Mesenchymal stem cell (in vitro differentiated cells and primary cell): Measurements from ENCODE around the gene DOC2B.

Source experiments
- DNase-seq: peaks from one replicate; pipeline ENCODE4 v3.0.0-alpha.2; 2013
- H2AFZ ChIP-seq: one replicate; pipeline ENCODE4 v1.6.1; 2013; ENCODE audit warnings: low read depth, mild to moderate bottlenecking, control low read depth, inconsistent platforms, low read length, moderate library complexity
- H2AK5ac ChIP-seq: 2 replicates; pipeline ENCODE4 v1.6.1; 2013; ENCODE audit warnings: low read length, moderate library complexity, mild to moderate bottlenecking, inconsistent platforms; ENCODE audit not compliant: severe bottlenecking
- H2BK120ac ChIP-seq: one replicate; pipeline ENCODE4 v1.6.1; 2013; ENCODE audit warnings: low read depth, mild to moderate bottlenecking, inconsistent platforms, low read length, moderate library complexity
- H2BK12ac ChIP-seq, 2 experiments: one replicate each; pipeline ENCODE4 v1.6.1; 2013; ENCODE audit warnings: inconsistent platforms in 2 of 2, low read length in 2 of 2, mild to moderate bottlenecking in 2 of 2, moderate library complexity in 2 of 2, control low read depth in 1 of 2
- H2BK15ac ChIP-seq: one replicate; pipeline ENCODE4 v1.6.1; 2013; ENCODE audit warnings: mild to moderate bottlenecking, low read depth, inconsistent platforms; ENCODE audit not compliant: poor library complexity, severe bottlenecking
- H2BK5ac ChIP-seq: 2 replicates; pipeline ENCODE4 v1.6.1; 2013; ENCODE audit warnings: low read depth, mild to moderate bottlenecking, low read length, control low read depth, inconsistent platforms; ENCODE audit not compliant: poor library complexity, severe bottlenecking
- H3K14ac ChIP-seq, 2 experiments: one replicate each; pipeline ENCODE4 v1.6.1; 2013; ENCODE audit warnings: inconsistent platforms in 2 of 2, low read length in 2 of 2, control low read depth in 1 of 2, mild to moderate bottlenecking in 1 of 2, moderate library complexity in 1 of 2
- H3K18ac ChIP-seq, 2 experiments: one replicate each; pipeline ENCODE4 v1.6.1; 2013; ENCODE audit warnings: inconsistent platforms in 2 of 2, low read length in 2 of 2, control low read depth in 1 of 2, low read depth in 1 of 2, mild to moderate bottlenecking in 1 of 2
- H3K23ac ChIP-seq, 2 experiments: one replicate each; pipeline ENCODE4 v1.6.1; 2013; ENCODE audit warnings: inconsistent platforms in 2 of 2, low read length in 2 of 2, mild to moderate bottlenecking in 2 of 2, moderate library complexity in 2 of 2, control low read depth in 1 of 2
- H3K27ac ChIP-seq: 2 replicates; pipeline ENCODE4 v1.5.1; 2013; ENCODE audit warnings: mild to moderate bottlenecking, moderate library complexity, low read length, control low read depth, inconsistent platforms; ENCODE audit not compliant: poor library complexity, severe bottlenecking
- H3K27me3 ChIP-seq, 2 experiments: 2 replicates each; pipeline versions ENCODE4 v1.6.1 to v1.7.0; 2013; ENCODE audit warnings: low read length in 2 of 2, mild to moderate bottlenecking in 2 of 2, moderate library complexity in 2 of 2, control low read depth in 1 of 2, inconsistent platforms in 1 of 2; ENCODE audit not compliant: control insufficient read depth in 1 of 2, insufficient read depth in 1 of 2
- H3K36me3 ChIP-seq, 2 experiments: 2 replicates each; pipeline versions ENCODE4 v1.6.1 to v1.7.0; 2013; ENCODE audit warnings: low read length in 2 of 2, control low read depth in 1 of 2, inconsistent platforms in 1 of 2, low read depth in 1 of 2, mild to moderate bottlenecking in 1 of 2; ENCODE audit not compliant: insufficient read depth in 2 of 2, control insufficient read depth in 1 of 2
- H3K4ac ChIP-seq, 2 experiments: one replicate each; pipeline ENCODE4 v1.6.1; 2013; ENCODE audit warnings: inconsistent platforms in 2 of 2, low read length in 2 of 2, mild to moderate bottlenecking in 2 of 2, moderate library complexity in 2 of 2, control low read depth in 1 of 2, low read depth in 1 of 2
- H3K4me1 ChIP-seq: 2 replicates; pipeline ENCODE4 v1.6.1; 2013; ENCODE audit warnings: low read depth, low read length, control low read depth; ENCODE audit not compliant: control insufficient read depth, insufficient read depth
- H3K4me2 ChIP-seq: 2 replicates; pipeline ENCODE4 v1.6.1; 2013; ENCODE audit warnings: low read length, mild to moderate bottlenecking, inconsistent platforms; ENCODE audit not compliant: poor library complexity, severe bottlenecking
- H3K4me3 ChIP-seq, 2 experiments: 2 replicates each; pipeline versions ENCODE4 v1.5.1 to v1.7.0; 2013; ENCODE audit warnings: low read length in 2 of 2, mild to moderate bottlenecking in 2 of 2, control low read depth in 1 of 2, low read depth in 1 of 2; ENCODE audit not compliant: insufficient read depth in 1 of 2
- H3K79me1 ChIP-seq: replicated peaks from 2 replicates; pipeline ENCODE4 v1.6.1; 2013; ENCODE audit warnings: mild to moderate bottlenecking, control low read depth, low read length, inconsistent platforms; ENCODE audit not compliant: poor library complexity, severe bottlenecking
- H3K9ac ChIP-seq: 2 replicates; pipeline ENCODE4 v1.7.0; 2013; ENCODE audit warnings: mild to moderate bottlenecking, low read length, moderate library complexity
- H3K9me3 ChIP-seq: 2 replicates; pipeline ENCODE4 v1.7.0; 2013; ENCODE audit warnings: mild to moderate bottlenecking, low read length; ENCODE audit not compliant: control insufficient read depth
- H4K8ac ChIP-seq: one replicate; pipeline ENCODE4 v1.6.1; 2013; ENCODE audit warnings: inconsistent platforms, mild to moderate bottlenecking, low read length, moderate library complexity
- H4K91ac ChIP-seq: one replicate; pipeline ENCODE4 v1.6.1; 2013; ENCODE audit warnings: mild to moderate bottlenecking, low read length, inconsistent platforms
- WGBS: methylation state at CpG from one replicate; pipeline ENCODE4 v1.1.7; 2013; ENCODE audit warnings: mixed read lengths; 5-methylcytosine and 5-hydroxymethylcytosine counted together

The DOC2B gene

GRCh38 chr17:160336-160735, 21.1 kb downstream of the DOC2B start:
- Histone ChIP-seq H3K27me3 (peaks cover 10 to 37% of the 10 kb centered on the region in 2 experiments), H3K27ac (no peak overlapping the region), H2BK5ac (no peak overlapping the region), H3K4ac (no peak overlapping the region), H3K36me3 (peaks cover 0 to 2% of the 10 kb centered on the region in 2 experiments), H3K18ac (no peak overlapping the region), H4K91ac (no peak overlapping the region), H2BK12ac (no peak overlapping the region), H2AK5ac (no peak overlapping the region), H3K23ac (no peak overlapping the region), H3K14ac (no peak overlapping the region), H2AFZ (no peak overlapping the region), H3K4me2 (no peak overlapping the region), H3K4me1 (peaks cover 5% of the 10 kb centered on the region), H2BK15ac (no peak overlapping the region), H3K9ac (no peak overlapping the region), H3K9me3 (no peaks in the 10 kb centered on the region), H3K79me1 (no peaks in the 10 kb centered on the region), H2BK120ac (no peak overlapping the region), H4K8ac (no peak overlapping the region), H3K4me3 (no peak overlapping the region)
- 90% methylated on average over 13 of the region's 13 CpGs for WGBS
- DNase-seq = no peak

GRCh38 chr17:159609-160008, 21.8 kb downstream of the DOC2B start:
- Histone ChIP-seq H3K9ac (no peak overlapping the region), H3K9me3 (no peaks in the 10 kb centered on the region), H4K91ac (no peak overlapping the region), H3K4me2 (no peak overlapping the region), H2BK5ac (no peak overlapping the region), H3K23ac (no peak overlapping the region), H2BK120ac (no peak overlapping the region), H3K79me1 (no peaks in the 10 kb centered on the region), H2AFZ (no peak overlapping the region), H3K4me3 (no peak overlapping the region), H3K4me1 (peaks cover 5% of the 10 kb centered on the region), H2BK12ac (no peak overlapping the region), H2AK5ac (no peak overlapping the region), H4K8ac (no peak overlapping the region), H3K36me3 (peaks cover 0 to 2% of the 10 kb centered on the region in 2 experiments), H3K27me3 (peaks cover 10 to 37% of the 10 kb centered on the region in 2 experiments), H3K4ac (no peak overlapping the region), H3K14ac (no peak overlapping the region), H3K27ac (no peak overlapping the region), H2BK15ac (no peak overlapping the region), H3K18ac (no peak overlapping the region)
- no peak for DNase-seq
- 96% methylated on average over 13 of the region's 15 CpGs for WGBS

GRCh38 chr17:158379-158778, 23.1 kb downstream of the DOC2B start:
- Histone ChIP-seq H3K4me3 (no peak overlapping the region), H2AFZ (no peak overlapping the region), H2BK120ac (no peak overlapping the region), H2AK5ac (no peak overlapping the region), H2BK15ac (no peak overlapping the region), H4K91ac (no peak overlapping the region), H3K18ac (no peak overlapping the region), H2BK12ac (no peak overlapping the region), H3K36me3 (peaks cover 0 to 2% of the 10 kb centered on the region in 2 experiments), H3K9me3 (no peaks in the 10 kb centered on the region), H3K27ac (no peak overlapping the region), H4K8ac (no peak overlapping the region), H3K9ac (no peak overlapping the region), H3K14ac (no peak overlapping the region), H3K4ac (no peak overlapping the region), H3K23ac (no peak overlapping the region), H3K27me3 (peaks cover 10 to 41% of the 10 kb centered on the region in 2 experiments), H2BK5ac (no peak overlapping the region), H3K79me1 (no peaks in the 10 kb centered on the region), H3K4me1 (no peaks in the 10 kb centered on the region), H3K4me2 (no peak overlapping the region)
- 91% methylated on average over 7 of the region's 7 CpGs for WGBS
- no peak for DNase-seq

- H2BK5ac ChIP-seq = no peak overlapping the region
- H3K27me3 ChIP-seq = peaks cover 10 to 41% of the 10 kb centered on the region in 2 experiments
- no peak overlapping the region for H4K8ac ChIP-seq
- H2AFZ ChIP-seq = no peak overlapping the region
- no peak overlapping the region for H3K18ac ChIP-seq
- no peak overlapping the region for H2BK120ac ChIP-seq
- DNase-seq = no peak
- H4K91ac ChIP-seq = no peak overlapping the region
- H2BK12ac ChIP-seq = no peak overlapping the region
- H3K23ac ChIP-seq = no peak overlapping the region
- H3K9me3 ChIP-seq = no peaks in the 10 kb centered on the region
- H3K4me2 ChIP-seq = no peak overlapping the region
- no peak overlapping the region for H3K4me3 ChIP-seq
- WGBS = 75% methylated on average over 4 of the region's 4 CpGs
- peaks cover 3% of the 10 kb centered on the region for H3K4me1 ChIP-seq
- H3K4ac ChIP-seq = no peak overlapping the region
- peaks cover 0 to 2% of the 10 kb centered on the region in 2 experiments for H3K36me3 ChIP-seq
- no peaks in the 10 kb centered on the region for H3K79me1 ChIP-seq
- no peak overlapping the region for H3K27ac ChIP-seq
- H3K14ac ChIP-seq = no peak overlapping the region
- H3K9ac ChIP-seq = no peak overlapping the region
- H2AK5ac ChIP-seq = no peak overlapping the region
- no peak overlapping the region for H2BK15ac ChIP-seq
These were observed 23.5 kb downstream of the DOC2B start for GRCh38 chr17:157901-158300.
